ENCODE data around the gene KIF3B.
A peak's percentile ranks its signal among the peaks of the same experiment; 100 is the strongest.
"Not testable (repeated sequence)": the region's sequence is repeated elsewhere in the genome, so short reads cannot be mapped to it uniquely, and the experiment has no call there.

Gene KIF3B

DNA sequence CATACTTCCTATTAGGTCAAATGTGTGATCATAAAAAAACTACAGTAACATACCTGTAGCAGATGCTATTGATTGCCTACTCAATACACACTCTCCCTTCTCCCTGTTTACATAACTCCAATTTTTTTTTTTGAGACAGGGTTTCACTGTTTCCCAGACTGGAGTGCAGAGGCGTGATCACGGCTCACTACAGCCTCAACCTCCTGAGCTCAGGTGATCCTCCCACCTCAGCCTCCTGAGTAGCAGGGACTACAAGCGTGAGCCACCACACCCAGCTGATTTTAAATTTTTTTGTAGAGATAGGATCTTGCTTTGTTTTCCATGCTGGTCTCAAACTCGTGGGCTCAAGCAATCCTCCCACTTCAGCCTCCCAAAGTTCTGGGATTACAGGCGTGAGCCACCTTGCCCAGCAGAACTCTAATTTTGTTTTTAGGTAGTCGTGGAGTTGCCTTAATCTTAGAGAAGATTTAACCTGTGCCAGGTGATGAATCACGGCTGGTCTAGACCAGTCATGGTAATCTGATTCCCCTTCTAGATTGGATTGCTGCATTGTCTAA, 14.0 kb upstream of the KIF3B start:
- no peaks in the 10 kb centered on the region for H3K9me3 ChIP-seq (ENCODE audit: low read length)
- H3K27me3 ChIP-seq (ENCODE audit: insufficient read depth, low read length), result no peaks in the 10 kb centered on the region
- H3K36me3 ChIP-seq (ENCODE audit: insufficient read depth, low read length), result no peaks in the 10 kb centered on the region
- H3K4me3 ChIP-seq (ENCODE audit: low read length), result no peak overlapping the region
- no peaks in the 10 kb centered on the region for H3K4me1 ChIP-seq (ENCODE audit: insufficient read depth, low read length)
- H2AFZ ChIP-seq (ENCODE audit: low read depth, low read length), result no peak overlapping the region

DNA sequence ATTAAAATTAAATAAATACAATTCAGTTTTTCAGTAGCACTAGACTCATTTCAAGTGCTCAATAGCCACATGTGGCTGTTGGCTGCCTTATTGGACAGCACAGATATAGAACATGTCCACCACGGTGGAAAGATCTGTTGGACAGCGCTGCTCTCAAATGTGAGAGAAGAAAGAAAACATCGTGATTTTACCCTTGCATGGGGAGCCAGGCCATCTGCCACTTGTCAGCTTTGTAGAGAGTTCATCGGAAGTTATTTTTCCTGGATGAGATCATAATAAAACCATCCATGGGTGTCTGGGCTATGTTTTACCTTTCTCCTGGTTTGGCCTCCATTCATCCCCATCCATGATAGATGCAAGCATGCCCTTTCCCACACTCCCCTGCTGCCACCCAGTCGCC, 5.8 kb upstream of the KIF3B start:
- no peaks in the 10 kb centered on the region for H3K4me1 ChIP-seq (ENCODE audit: insufficient read depth, low read length)
- H3K9me3 ChIP-seq (ENCODE audit: low read length), result no peaks in the 10 kb centered on the region
- H3K36me3 ChIP-seq (ENCODE audit: insufficient read depth, low read length), result no peaks in the 10 kb centered on the region
- H2AFZ ChIP-seq (ENCODE audit: low read depth, low read length), result no peak overlapping the region
- H3K27me3 ChIP-seq (ENCODE audit: insufficient read depth, low read length), result no peaks in the 10 kb centered on the region
- no peak overlapping the region for H3K4me3 ChIP-seq (ENCODE audit: low read length)

DNA sequence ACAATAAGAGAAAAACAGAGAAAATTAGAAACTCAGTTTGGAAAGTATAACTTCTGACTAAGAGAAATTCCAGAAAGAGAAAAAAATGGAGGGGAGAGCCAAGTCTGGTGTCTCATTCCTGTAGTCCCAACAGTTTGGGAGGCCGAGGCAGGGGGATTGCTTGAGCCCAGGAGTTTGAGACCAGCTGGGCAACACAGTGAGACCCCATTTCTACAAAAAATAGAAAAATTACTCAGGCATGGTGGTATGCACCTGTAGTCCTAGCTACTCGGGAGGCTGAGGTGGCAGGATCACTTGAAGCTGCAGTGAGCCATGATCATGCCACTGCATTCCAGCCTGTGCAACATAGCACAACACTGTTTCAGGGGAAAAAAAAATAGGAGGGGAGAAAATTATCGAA, 3.1 kb upstream of the KIF3B start:
- no peak overlapping the region for H3K4me3 ChIP-seq (ENCODE audit: low read length)
- no peaks in the 10 kb centered on the region for H3K36me3 ChIP-seq (ENCODE audit: insufficient read depth, low read length)
- no peaks in the 10 kb centered on the region for H3K27me3 ChIP-seq (ENCODE audit: insufficient read depth, low read length)
- no peaks in the 10 kb centered on the region for H3K9me3 ChIP-seq (ENCODE audit: low read length)
- H3K4me1 ChIP-seq (ENCODE audit: insufficient read depth, low read length), result peaks cover 9% of the 10 kb centered on the region
- H2AFZ ChIP-seq (ENCODE audit: low read depth, low read length), result no peak overlapping the region

DNA sequence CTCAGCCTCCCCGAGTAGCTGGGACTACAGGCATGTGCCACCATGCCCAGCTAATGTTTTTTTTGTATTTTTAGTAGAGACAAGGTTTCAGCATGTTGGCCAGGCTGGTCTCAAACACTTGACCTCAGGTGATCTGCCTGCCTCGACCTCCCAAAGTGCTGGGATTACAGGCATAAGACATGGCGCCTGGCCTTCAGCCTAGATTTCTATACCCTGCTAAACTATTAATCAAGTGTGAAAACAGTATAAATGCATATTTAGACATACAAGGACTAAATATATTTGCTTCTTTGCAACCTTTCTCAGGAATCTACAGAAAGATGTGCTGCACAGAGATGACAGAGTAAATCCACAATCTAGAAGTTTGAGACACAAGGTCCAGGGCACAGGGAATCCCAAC, 2.3 kb upstream of the KIF3B start:
- H3K27me3 ChIP-seq (ENCODE audit: insufficient read depth, low read length); H2AFZ ChIP-seq (ENCODE audit: low read depth, low read length); H3K9me3 ChIP-seq (ENCODE audit: low read length); H3K4me1 ChIP-seq (ENCODE audit: insufficient read depth, low read length); H3K4me3 ChIP-seq (ENCODE audit: low read length); H3K36me3 ChIP-seq (ENCODE audit: insufficient read depth, low read length): not testable (repeated sequence)

DNA sequence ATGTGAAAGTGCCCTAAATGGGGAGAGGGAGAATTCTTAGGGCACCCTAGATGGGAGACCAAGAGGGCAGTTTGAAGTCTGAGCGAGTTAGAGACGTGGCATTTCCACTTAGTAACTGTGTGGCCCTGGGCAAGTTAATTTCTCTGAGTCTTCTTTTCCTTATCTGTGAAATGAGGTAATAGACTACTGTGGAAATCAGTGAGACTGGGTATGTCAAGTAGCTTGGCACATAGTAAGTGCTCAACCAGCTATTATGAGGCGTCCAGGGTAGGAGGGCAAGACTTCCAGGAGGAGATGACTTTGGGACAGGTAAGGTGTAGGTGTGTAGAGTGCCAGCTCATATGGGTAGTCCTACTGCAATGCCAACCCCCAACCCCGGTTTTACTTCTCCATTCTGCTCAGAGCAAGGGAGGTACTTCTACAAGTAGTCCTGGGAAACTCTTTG, 770 bp downstream of the KIF3B start:
- H3K36me3 ChIP-seq (ENCODE audit: insufficient read depth, low read length), result peaks cover 8% of the 10 kb centered on the region
- H3K9me3 ChIP-seq (ENCODE audit: low read length), result no peaks in the 10 kb centered on the region
- no peaks in the 10 kb centered on the region for H3K27me3 ChIP-seq (ENCODE audit: insufficient read depth, low read length)
- H2AFZ ChIP-seq (ENCODE audit: low read depth, low read length), result peak overlapping the region; percentile 21
- peak overlapping the region; percentile 71 for H3K4me3 ChIP-seq (ENCODE audit: low read length)
- H3K4me1 ChIP-seq (ENCODE audit: insufficient read depth, low read length), result peaks cover 9% of the 10 kb centered on the region

DNA sequence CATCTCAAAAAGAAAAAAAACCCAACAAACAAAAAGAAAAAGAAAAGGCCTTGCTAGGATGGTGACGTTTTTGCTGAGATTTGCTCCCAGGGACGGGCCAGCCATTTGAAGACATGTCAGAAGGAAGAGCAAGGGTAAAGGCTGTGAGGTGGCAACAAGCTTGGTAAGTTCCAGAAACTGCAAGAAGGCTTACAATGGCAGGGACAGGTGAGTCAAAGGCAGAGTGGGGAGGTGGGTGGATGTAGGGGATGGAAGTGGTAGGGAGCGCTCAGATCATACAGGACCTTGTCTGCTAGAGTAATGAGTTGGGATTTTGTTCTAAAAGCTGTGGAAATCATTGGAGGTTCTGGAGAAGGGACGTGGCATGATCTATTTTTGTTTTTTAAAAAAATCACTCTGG, 4.3 kb downstream of the KIF3B start:
- Histone ChIP-seq H3K36me3 (ENCODE audit: insufficient read depth, low read length) (peaks cover 8% of the 10 kb centered on the region), H2AFZ (ENCODE audit: low read depth, low read length) (no peak overlapping the region), H3K27me3 (ENCODE audit: insufficient read depth, low read length) (no peaks in the 10 kb centered on the region), H3K9me3 (ENCODE audit: low read length) (no peaks in the 10 kb centered on the region), H3K4me3 (ENCODE audit: low read length) (no peak overlapping the region), H3K4me1 (ENCODE audit: insufficient read depth, low read length) (peaks cover 9% of the 10 kb centered on the region)

DNA sequence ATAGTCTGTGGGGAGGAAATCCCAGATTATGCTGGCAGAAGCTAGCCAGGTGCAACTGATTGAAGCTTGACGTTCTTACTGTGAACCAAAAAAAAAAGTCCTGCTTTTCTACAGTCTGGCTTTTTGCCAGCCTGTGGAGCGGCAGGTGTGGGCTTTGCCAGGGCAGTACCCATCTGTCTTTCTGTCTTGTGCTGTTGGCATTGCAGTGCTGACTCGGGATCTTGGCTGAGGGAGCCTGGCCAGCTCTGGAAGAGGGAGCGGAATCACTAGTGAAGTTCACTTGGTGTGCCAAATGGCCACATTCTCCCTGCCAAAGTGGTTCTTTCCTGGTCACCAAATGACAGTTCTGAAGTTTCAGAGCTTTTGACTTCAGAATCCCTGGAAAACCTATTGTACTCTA, 5.0 kb downstream of the KIF3B start:
- H3K36me3 ChIP-seq (ENCODE audit: insufficient read depth, low read length), result peaks cover 8% of the 10 kb centered on the region
- H3K4me3 ChIP-seq (ENCODE audit: low read length), result no peak overlapping the region
- no peaks in the 10 kb centered on the region for H3K27me3 ChIP-seq (ENCODE audit: insufficient read depth, low read length)
- H3K9me3 ChIP-seq (ENCODE audit: low read length), result no peaks in the 10 kb centered on the region
- H2AFZ ChIP-seq (ENCODE audit: low read depth, low read length), result no peak overlapping the region
- H3K4me1 ChIP-seq (ENCODE audit: insufficient read depth, low read length), result peaks cover 6% of the 10 kb centered on the region

DNA sequence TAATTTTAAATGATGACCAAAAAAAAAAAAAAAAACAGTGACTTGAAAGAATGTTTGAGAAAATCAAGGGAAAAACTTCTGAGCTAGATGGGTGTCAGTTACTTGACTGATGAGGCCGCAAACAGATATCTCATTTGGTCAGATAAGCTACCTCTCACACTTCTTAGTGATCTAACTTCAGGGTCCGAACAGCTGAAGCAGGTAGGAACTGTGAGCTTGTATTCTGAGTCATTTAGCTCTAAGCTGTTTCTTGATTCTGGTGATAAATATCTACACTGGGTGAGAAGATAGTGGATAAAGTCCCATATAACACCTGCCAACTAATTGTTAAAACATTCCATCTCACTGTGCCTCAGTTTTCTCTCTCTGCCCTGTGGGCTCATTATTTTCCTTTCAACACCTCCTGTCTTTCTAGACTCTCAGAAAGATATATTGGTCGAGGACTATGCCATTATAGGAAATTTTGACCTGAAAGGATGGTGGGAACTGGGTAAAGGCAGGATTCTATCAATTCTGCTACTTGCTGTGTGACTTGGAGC, 7.7 kb downstream of the KIF3B start:
- Histone ChIP-seq H3K9me3 (ENCODE audit: low read length) (no peaks in the 10 kb centered on the region), H3K36me3 (ENCODE audit: insufficient read depth, low read length) (peaks cover 8% of the 10 kb centered on the region), H3K4me3 (ENCODE audit: low read length) (no peak overlapping the region), H3K27me3 (ENCODE audit: insufficient read depth, low read length) (no peaks in the 10 kb centered on the region), H2AFZ (ENCODE audit: low read depth, low read length) (no peak overlapping the region), H3K4me1 (ENCODE audit: insufficient read depth, low read length) (no peaks in the 10 kb centered on the region)

DNA sequence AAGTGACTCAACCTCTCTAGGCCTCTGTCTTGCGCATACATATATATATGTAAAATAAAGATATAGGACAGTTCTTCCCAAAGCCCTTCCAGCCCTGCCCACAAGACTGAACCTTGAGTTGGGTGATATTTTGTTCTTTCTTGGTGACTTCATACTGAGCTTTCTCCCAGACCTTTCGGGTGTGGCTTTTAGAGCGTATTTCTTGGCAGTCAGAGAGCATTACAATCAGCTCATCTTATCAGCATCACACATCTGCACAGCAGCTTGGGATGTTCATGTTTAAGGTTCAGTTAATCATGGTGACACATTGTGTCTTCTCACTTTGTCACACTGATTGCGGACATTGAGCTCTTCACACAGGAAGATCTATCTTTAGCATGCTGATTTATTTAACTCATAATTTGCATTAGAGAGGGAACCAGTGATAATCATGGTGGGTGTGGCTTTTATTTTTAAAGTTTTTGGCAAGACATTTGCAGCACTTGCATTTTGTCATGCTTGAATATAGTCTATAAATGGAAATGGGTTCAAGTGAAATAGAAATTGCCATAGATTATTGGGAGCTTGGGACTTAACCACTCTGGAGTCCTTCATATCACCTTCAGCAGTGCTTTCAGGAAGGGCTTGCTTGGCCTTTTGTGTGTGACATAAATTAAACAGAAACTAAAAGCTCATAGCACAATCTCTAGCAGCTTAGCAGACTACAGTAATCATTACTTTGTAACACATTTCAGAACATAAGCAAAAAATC, 8.3 kb downstream of the KIF3B start:
- Histone ChIP-seq H3K4me3 (ENCODE audit: low read length) (no peak overlapping the region), H3K9me3 (ENCODE audit: low read length) (no peaks in the 10 kb centered on the region), H3K36me3 (ENCODE audit: insufficient read depth, low read length) (peaks cover 6% of the 10 kb centered on the region), H3K4me1 (ENCODE audit: insufficient read depth, low read length) (no peaks in the 10 kb centered on the region), H2AFZ (ENCODE audit: low read depth, low read length) (no peak overlapping the region), H3K27me3 (ENCODE audit: insufficient read depth, low read length) (no peaks in the 10 kb centered on the region)

DNA sequence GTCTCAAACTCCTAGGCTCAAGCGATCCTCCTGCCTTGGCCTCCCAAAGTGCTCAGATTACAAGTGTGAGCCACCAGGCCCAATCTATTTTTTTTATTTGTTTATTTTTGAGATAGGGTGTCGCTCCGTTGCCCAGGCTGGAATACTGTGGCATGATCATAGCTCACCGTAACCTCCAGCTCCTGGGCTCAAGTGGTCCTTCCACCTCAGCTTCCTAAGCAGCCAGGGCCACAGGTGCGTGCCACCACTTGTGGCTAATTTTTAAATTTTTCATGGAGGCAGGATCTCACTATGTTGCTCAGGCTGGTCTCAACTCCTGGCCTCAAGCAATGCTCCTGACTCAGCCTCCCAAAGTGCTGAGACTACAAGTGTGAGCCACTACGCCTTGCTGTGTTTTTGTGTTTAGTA, 9.8 kb downstream of the KIF3B start:
- Histone ChIP-seq H3K4me1 (ENCODE audit: insufficient read depth, low read length) (no peaks in the 10 kb centered on the region), H2AFZ (ENCODE audit: low read depth, low read length) (no peak overlapping the region), H3K27me3 (ENCODE audit: insufficient read depth, low read length) (no peaks in the 10 kb centered on the region), H3K4me3 (ENCODE audit: low read length) (no peak overlapping the region), H3K9me3 (ENCODE audit: low read length) (no peaks in the 10 kb centered on the region), H3K36me3 (ENCODE audit: insufficient read depth, low read length) (no peaks in the 10 kb centered on the region)

DNA sequence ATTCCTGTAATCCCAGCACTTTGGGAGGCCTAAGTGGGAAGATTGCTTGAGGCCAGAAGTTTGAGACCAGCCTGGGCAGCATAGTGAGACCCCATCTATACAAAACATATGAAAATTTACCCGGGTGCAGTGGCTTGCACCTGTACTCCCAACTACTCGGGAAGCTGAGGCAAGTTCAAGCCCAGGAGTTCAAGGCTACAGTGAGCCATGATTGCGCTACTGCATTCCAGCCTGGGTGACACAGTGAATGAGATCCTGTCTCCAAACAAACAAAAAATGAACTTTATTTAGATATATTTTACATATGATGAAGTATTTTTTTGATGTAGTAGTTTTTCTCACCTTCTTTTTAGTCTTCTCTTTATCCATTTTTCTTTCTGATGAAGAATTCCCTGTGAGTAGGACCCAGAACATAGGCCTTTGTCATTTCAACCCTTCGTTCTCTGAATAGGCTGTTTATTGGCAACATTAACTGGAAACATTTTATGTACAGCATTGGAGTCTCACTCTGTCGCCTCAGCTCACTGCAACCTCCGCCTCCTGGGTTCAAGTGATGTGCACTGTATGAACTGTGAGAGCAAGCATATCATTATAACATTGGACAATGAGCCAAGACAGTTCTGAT, 10.9 kb downstream of the KIF3B start:
- Histone ChIP-seq H2AFZ (ENCODE audit: low read depth, low read length) (no peak overlapping the region), H3K36me3 (ENCODE audit: insufficient read depth, low read length) (no peaks in the 10 kb centered on the region), H3K4me3 (ENCODE audit: low read length) (no peak overlapping the region), H3K4me1 (ENCODE audit: insufficient read depth, low read length) (no peaks in the 10 kb centered on the region), H3K9me3 (ENCODE audit: low read length) (no peaks in the 10 kb centered on the region), H3K27me3 (ENCODE audit: insufficient read depth, low read length) (no peaks in the 10 kb centered on the region)

DNA sequence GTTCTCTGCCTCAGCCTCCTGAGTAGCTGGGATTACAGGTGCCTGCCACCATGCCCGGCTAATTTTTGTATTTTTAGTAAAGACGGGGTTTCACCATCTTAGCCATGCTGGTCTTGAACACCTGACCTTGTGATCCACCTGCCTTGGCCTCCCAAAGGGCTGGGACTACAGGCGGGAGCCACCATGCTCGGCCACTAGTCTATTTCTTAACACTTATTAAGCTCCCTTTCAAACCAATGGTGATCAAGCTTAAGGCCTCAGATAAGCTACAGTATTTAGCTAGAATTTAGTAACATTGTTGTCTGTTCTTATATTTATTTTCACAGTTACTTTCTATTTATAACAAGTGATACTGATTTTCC, 11.8 kb downstream of the KIF3B start:
- not testable (repeated sequence) for H3K4me3 ChIP-seq (ENCODE audit: low read length); H3K27me3 ChIP-seq (ENCODE audit: insufficient read depth, low read length); H3K4me1 ChIP-seq (ENCODE audit: insufficient read depth, low read length); H3K9me3 ChIP-seq (ENCODE audit: low read length); H3K36me3 ChIP-seq (ENCODE audit: insufficient read depth, low read length); H2AFZ ChIP-seq (ENCODE audit: low read depth, low read length)

DNA sequence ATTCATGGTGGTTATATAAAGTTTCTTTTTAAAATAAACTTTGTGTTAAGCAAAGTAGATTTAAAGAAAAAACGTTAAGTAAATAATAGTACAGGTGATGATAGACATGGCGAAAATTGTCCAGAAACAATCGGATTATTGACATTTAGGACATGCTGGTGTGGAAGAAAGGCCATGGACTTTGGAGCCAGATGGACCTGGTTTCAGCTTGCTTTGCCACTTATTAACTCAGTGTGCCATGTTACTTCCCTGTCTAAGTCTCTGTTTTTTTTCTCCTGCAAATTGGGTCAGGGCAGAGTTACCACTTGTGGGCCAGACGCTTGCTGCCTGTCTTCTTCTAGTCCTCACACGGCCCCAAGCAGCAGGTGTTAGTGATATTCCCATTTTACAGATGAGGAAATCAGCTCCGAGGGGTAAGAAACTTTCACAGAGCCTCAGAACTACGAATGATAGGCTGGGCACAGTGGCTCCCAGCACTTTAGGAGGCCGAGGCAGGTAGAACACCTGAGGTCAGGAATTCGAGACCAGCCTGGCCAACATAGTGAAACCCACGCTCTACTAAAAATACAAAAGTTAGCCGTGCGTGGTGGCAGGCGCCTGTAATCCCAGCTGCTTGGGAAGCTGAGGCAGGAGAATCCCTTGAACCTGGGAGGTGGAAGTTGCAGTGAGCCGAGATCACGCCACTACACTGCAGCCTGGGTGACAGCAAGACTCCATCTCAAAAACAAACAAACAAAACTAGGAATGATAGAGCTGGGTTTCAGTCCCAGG, 12.4 kb downstream of the KIF3B start:
- Histone ChIP-seq H3K36me3 (ENCODE audit: insufficient read depth, low read length) (no peaks in the 10 kb centered on the region), H3K9me3 (ENCODE audit: low read length) (no peaks in the 10 kb centered on the region), H3K27me3 (ENCODE audit: insufficient read depth, low read length) (no peaks in the 10 kb centered on the region), H2AFZ (ENCODE audit: low read depth, low read length) (no peak overlapping the region), H3K4me1 (ENCODE audit: insufficient read depth, low read length) (peaks cover 7% of the 10 kb centered on the region), H3K4me3 (ENCODE audit: low read length) (no peak overlapping the region)

All from neuron (in vitro differentiated cells).